HG03457 (cell line): ENCODE measurements around the gene GLB1L3.
"Not testable (repeated sequence)": the region's sequence is repeated elsewhere in the genome, so short reads cannot be mapped to it uniquely, and the experiment has no call there.

Experiments used
- ATAC-seq: cut with Tn5 transposase; IDR thresholded peaks from one replicate; pipeline ENCODE4 v1.9.1; 2021; ENCODE audit warnings: moderate number of reproducible peaks; ENCODE audit not compliant: unreplicated experiment

GLB1L3 gene

GRCh38 chr11:134272381-134273316 is 3.5 kb upstream of the GLB1L3 start:
- no peak for ATAC-seq

GRCh38 chr11:134273317-134273712 is 2.9 kb upstream of the GLB1L3 start:
- no peak for ATAC-seq

- ATAC-seq, result no peak
These were observed 1.0 kb upstream of the GLB1L3 start for GRCh38 chr11:134275188-134275533.

- peak; percentile 21 for ATAC-seq
These were observed 410 bp downstream of the GLB1L3 start for GRCh38 chr11:134276396-134277182.

- ATAC-seq, result no peak
These were observed 1.2 kb downstream of the GLB1L3 start for GRCh38 chr11:134277183-134278001.

GRCh38 chr11:134278356-134278755 is 2.2 kb downstream of the GLB1L3 start:
- no peak for ATAC-seq

- ATAC-seq, result not testable (repeated sequence)
These were observed 5.5 kb downstream of the GLB1L3 start for GRCh38 chr11:134281635-134282034.

- ATAC-seq, result no peak
These were observed 6.2 kb downstream of the GLB1L3 start for GRCh38 chr11:134282121-134283045.

- no peak for ATAC-seq
These were observed 7.5 kb downstream of the GLB1L3 start for GRCh38 chr11:134283461-134284230.

- ATAC-seq, result not testable (repeated sequence)
These were observed 8.2 kb downstream of the GLB1L3 start for GRCh38 chr11:134284349-134284748.

- no peak for ATAC-seq
These were observed 11.4 kb downstream of the GLB1L3 start for GRCh38 chr11:134287561-134287960.

GRCh38 chr11:134288486-134288885 is 12.3 kb downstream of the GLB1L3 start:
- no peak for ATAC-seq

- ATAC-seq, result no peak
These were observed 13.0 kb downstream of the GLB1L3 start for GRCh38 chr11:134289167-134289566.

- ATAC-seq, result no peak
These were observed 13.6 kb downstream of the GLB1L3 start for GRCh38 chr11:134289789-134290188.

GRCh38 chr11:134290646-134291045 is 14.5 kb downstream of the GLB1L3 start:
- no peak for ATAC-seq

GRCh38 chr11:134291196-134291595 is 15.0 kb downstream of the GLB1L3 start:
- ATAC-seq, result no peak

- ATAC-seq, result no peak
These were observed 16.5 kb downstream of the GLB1L3 start for GRCh38 chr11:134292661-134293060.

GRCh38 chr11:134293119-134294113 is 17.2 kb downstream of the GLB1L3 start:
- no peak for ATAC-seq
